ENCODE results near the gene ZNF436. TPM values are rescaled to one million over a fixed set of nuclear protein-coding genes. Genes with fewer than 3 reads are reported as not detected.
"Not testable (repeated sequence)": the region's sequence is repeated elsewhere in the genome, so short reads cannot be mapped to it uniquely, and the experiment has no call there.

Gene ZNF436
- polyA plus RNA-seq, 3 donors, result 31.8 to 33.6 (median 33.1) TPM

DNA sequence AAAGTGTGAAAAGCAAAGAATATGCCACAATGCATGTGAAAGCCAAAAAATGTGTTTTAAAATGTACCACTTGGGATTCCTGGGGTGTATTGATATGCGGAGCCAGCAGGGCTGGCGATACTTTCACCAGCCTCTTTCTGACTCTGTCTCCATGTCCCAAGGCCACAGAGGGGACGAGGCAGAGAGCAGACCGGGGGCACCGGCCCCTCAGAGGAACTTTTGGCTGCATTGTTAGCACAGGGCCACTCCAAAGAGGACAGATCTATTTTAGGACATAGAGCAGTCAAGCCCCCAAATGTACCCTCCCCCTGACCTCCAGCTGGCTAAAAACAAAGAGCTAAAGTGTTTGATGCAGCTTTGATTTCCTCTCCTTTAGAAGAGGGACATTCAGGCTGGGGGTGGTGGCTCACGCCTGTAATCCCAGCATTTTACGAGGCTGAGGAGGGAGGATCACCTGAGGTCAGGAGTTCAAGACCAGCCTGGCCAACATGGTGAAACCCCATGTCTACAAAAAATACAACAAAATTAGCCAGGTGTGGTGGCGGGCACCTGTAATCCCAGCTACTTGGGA is 25.6 kb upstream of the ZNF436 start:
- no peak for DNase-seq

DNA sequence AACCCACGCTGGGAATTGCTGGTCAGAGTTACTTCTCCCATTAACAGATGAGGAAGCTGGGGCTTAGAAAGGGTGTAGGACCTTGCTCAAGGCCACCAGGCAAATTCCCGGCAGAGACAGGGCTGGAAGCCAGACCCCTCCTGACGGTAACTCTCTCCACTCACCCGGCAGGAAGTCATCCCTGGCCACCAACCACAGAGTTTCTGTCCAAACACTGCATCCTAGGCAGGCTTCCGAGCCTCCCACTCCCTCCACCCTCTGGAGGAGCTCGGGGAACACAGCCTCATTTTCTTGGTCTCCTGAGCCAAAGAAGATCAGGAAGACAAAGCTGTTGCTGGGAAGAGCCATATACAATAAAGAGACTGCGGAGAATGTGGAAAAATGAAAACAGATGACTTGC is 25.0 kb upstream of the ZNF436 start:
- DNase-seq, result no peak

DNA sequence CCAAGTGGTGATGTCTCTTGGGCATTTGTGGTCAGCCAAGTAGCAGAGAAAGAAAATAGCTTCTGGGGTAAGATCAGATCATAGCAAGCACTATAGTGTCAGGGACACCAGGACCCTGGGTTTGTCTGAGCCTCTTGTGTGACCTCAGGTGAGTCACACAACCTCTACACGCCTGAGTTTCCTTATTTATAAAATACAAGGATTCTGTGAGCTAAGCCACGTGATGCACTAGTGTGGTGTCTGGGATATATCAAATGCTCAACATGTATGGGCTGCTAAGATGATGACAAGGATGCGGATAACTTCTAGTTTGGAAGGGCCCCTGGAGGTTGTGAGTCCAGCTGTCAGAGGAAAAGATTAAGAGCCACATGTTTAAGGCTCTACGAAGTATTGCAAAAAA is 24.5 kb upstream of the ZNF436 start:
- no peak for DNase-seq

DNA sequence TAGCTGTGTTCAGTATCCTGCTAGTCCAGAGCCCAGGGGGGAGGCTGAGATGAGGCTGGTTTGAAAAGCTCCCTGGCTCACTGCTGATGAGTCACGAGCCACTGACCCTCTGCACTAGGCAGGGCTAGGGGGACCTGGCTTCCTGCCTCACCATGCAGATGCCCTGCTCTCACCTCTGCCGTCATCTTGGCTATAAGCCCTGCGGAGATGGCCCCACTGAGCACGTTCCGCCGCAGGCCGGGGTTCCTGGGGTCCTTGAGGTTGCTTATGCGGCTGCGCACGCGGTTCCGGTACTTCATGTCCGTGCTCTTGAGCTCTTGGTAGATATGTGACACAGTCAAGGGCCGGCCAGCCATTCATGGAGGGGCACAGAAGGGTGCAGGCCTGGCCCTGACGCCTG is 24.1 kb upstream of the ZNF436 start:
- no peak for DNase-seq

DNA sequence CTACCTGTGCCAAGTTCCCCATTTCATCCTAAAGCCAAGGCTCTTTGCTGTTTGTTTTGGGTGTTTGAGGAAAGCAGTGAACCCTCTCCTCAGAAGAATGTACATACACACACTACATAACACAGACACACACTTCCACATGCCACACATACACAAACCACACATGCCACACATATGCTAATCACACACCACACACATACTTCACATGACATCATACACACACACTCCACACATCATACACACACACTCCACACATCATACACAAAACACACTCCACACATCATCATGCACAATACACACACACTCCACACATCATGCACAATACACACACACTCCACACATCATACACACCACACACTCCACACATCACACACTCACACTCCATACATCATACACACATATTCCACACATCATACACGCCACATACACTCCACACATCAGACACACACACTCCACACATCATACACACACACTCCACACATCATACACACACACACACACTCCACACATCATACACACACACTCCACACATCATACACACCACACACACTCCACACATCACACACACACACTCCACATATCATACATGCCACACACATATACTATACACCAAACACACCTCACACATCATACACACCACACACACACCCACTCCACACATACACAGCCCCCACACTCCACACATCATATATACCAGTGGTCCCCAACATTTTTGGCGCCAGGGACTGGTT is 22.7 kb upstream of the ZNF436 start:
- DNase-seq, result no peak

DNA sequence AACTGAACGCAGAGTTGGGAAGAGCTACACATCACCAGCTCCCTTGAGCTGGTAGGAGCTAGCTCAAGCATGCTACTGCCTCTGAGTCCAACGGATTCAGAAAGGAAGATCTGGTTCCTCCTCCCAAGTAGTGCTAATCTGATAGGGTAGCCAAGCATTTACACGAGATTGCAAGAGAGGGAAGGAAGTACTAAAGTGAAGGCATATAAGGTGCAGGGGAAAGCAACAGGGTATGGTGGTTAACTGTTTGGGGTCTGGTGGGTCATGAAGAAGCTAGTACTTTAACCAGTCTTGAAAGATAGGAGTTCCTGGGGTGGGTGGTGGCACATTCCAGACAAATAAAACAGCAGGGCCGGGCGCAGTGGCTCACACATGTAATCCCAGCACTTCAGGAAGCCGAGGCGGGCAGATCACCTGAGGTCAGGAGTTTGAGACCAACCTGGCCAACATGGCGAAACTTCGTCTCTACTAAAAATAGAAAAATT is 20.2 kb upstream of the ZNF436 start:
- DNase-seq, result no peak

DNA sequence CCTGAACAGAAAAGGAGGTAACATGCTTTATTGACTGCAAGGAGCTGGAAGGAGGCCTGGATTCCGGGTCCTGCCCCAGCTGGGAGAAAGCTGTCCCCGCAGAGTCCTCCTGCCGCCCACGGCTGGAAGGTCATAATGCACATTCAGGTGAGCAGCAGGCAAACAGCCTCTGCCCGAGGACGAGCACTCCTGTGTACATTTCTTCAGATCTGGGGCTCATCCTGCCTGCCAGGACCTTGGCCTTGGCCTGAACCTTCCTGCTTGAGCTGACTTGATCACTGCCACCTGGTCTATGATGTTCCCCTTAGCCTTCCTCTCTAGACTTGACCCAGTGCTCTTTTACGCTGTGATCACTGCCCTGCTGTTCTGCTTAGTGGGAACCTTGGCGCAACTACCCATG is 17.9 kb upstream of the ZNF436 start:
- DNase-seq, result no peak

DNA sequence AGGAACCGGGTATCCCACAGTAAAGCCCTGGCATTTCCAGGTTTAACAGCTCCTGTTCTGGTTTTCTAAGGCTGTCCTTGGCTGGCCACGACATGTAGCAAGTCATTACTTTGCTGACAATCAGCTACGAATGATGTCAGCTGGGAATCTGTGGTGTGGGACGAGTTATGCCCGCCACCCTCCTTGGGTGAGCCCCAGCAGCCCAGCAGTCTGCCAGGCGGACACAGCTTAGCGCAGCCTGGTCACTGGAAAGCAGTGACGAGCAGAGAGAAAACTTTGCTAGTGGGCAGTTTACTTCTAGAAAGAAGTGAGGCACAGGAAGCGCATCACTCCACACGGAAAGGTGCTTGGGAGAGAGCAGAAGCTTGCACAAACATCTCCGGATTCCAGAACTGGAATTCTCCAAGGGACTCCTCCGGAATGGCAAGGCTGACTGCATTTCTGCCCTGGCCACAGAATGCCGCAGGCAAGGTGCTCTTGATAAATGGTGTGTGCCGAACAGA is 15.5 kb upstream of the ZNF436 start:
- no peak for DNase-seq

DNA sequence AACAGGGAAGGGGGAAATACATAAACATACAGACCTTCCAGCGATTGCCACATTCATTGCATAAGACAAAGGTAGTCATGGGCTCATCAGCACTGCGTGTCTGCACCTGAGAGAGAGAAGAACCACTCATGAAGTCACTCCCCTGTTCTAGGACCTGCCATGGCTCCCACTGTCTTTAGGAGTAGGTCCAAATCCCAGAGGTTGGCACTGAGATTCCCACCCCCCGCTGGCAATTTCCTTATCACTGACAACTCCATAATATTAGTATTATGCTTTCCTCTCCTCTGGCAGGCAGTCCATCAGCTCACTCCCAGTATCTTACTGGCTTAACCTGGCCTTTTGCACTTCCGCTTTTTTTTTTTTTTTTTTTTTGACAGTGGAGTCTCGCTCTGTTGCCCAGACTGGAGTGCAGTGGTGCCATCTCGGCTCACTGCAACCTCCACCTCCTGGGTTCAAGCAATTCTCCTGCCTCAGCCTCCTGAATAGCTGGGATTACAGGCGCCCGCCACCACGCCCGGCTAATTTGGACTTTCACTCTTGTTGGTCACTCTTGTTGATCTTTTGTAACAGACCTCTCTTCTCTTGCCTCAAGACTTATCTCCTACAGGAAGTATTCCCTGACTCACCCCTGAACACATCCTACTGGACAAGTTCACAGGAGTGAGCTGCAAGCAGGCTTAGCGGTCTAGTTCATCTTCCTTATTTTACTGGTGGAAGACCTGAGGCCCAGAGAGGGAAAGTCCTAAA is 14.8 kb upstream of the ZNF436 start:
- no peak for DNase-seq

DNA sequence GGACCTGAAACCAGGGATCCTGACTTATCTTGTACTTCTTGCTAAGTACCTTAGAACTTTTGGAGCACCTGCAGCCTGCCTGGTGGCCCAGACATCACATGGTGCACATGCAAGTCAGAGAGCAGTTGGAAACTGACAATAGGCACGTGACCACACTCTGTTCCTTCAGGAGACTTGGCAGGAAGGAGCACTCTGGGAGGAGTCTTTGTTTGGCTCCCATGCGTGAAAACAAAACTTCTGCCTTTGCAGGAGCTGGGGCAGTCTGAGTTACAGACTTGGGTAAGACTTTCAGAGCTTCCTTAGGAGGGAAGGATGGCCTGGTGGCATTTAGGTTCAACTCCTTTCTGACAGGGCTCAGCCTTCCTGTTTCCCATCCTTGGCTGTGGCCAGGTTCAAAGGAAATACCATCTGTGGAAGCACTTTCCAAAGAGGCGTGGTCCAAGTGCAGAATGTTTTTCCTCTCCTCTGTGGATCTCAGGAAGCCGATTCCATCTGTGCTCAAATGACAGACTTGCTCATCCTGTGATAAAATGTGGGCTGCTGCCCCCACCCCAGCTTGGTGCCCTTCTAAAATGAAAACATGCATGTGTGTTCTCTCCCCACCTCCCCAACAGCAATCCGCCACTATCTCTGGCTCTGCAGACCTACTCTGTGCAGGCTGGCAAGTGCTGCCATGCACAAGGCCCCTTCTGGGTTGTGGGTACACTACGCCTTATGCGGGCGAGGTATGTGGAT is 14.1 kb upstream of the ZNF436 start:
- DNase-seq, result no peak

DNA sequence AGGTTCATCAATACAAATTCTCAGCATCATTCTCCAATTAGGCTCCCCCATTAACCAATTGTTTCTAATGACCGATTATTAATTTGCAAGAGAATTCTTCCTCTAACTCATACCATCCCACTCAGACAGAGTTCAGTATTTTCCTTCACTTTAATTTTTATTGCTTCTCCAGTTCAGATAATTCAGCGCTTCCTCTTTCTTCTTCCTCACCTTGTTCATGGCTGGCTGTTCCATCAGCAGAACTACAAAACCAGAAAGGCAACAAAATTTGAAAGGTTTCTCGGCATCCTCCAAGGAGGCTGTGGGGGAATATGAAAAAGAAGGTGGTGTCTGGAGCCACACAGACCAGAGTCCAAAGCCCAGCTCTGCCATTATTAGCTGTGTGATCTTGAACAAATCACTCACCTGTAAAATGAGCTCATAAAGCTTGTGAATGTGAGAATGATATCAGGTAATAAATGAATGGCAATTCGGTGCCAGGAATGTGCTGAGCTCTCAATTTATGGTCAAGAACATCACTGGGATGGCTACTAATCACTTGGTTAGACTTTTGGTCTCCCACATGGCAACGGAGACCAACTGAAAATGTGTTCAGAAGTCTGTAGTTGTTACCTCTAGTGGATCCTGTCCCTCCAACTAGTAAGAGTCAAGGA is 11.7 kb upstream of the ZNF436 start:
- DNase-seq, result no peak

DNA sequence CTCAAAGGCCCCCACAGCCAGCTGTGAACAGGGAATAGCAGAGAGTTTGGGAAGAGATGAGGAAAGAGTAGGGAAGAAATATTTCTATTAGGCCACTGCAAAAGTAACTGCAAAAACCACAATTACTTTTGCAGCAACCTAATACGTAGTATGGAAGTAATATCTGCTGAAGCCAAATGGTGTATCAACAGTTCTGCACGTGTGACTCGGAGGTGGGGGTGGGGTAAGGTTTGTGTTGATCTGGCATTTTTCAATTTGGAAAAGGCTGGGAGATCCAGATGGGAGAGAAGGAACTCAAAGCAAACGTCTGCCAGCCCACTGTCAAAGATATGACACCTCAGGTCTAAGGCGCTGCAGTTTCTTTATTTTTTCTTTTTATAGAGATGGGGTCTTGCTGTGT is 11.1 kb upstream of the ZNF436 start:
- no peak for DNase-seq

DNA sequence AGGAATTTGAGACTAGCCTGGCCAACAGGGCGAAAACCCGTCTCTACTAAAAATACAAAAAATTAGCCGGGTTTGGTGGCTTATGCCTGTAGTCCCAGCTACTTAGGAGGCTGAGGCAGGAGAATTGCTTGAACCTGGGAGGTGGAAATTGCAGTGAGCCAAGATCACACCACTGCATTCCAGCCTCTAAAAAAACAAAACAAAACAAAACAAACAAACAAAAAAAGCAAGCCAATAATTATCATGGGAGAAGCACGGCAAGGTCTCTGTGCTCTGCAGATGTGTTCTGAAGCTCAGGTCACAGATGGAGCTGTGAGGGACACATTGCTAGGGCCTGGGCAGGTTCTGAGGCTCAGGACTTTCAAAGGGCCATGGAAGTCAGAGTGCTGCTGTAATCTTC is 10.6 kb upstream of the ZNF436 start:
- DNase-seq, result not testable (repeated sequence)

DNA sequence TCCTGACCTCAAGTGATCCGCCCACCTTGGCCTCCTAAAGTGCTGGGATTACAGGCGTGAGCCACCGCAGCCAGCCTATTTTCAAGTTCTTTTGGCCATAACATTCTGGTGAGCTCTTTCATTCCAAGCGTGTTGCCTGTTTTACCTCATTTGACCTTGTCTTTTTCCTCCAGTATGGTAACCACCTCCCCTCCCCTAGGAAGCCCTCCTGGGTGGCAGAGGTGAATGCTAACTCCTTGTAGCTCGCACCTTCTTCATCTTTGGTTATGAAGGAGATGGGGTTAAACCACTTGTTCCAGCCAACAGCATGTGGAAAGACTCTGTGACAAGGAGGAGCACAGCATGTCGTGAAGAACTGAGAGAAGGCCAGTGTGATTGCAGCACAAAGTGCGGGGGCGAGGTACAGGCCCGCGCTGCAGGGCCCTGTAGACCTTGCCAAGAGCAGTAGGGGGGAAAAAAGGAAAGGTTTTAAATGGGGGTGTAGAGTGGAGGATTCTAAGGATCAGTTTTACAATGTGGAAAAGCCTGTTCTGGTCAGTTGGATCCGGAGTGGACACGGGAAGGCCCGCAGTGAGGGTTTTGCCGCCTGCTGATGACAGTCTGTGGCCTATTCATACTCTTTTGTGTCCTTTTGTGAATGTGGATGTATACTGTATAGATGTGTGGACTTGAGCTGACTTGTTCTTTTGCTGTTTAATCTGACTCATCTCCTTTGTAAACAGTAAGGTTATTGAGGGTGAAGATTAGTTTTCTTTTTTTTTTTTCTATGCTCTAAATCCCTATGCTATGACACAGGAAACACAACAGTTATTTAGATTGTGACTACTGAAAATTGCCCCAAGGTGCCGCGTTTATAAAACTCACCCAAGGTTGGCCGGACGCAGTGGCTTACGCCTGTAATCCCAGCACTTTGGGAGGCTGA is 7.5 kb upstream of the ZNF436 start:
- no peak for DNase-seq

DNA sequence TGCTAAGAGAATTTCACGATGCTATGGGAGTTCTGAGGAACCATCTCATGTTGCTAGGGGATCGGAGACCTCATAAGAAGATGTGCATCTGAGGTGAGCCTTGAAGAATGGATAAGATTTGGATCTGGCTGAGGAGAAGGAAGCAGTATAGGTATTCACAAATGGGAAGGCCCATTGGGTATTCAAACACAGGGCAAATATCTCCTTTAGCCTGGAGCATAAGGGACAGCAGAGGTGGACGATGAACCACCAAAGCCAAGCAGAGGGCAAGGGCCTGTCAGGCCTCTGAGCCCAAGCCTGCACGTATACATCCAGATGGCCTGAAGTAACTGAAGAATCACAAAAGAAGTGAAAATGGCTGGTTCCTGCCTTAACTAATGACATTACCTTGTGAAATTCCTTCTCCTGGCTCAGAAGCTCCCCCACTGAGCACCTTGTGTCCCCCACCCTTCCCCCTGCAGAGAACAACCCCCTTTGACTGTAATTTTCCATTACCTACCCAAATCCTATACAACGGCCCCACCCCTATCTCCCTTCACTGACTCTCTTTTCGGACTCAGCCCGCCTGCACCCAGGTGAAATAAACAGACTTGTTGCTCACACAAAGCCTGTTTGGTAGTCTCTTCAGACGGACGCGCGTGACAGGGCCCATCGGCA is 4.6 kb upstream of the ZNF436 start:
- DNase-seq, result not testable (repeated sequence)

DNA sequence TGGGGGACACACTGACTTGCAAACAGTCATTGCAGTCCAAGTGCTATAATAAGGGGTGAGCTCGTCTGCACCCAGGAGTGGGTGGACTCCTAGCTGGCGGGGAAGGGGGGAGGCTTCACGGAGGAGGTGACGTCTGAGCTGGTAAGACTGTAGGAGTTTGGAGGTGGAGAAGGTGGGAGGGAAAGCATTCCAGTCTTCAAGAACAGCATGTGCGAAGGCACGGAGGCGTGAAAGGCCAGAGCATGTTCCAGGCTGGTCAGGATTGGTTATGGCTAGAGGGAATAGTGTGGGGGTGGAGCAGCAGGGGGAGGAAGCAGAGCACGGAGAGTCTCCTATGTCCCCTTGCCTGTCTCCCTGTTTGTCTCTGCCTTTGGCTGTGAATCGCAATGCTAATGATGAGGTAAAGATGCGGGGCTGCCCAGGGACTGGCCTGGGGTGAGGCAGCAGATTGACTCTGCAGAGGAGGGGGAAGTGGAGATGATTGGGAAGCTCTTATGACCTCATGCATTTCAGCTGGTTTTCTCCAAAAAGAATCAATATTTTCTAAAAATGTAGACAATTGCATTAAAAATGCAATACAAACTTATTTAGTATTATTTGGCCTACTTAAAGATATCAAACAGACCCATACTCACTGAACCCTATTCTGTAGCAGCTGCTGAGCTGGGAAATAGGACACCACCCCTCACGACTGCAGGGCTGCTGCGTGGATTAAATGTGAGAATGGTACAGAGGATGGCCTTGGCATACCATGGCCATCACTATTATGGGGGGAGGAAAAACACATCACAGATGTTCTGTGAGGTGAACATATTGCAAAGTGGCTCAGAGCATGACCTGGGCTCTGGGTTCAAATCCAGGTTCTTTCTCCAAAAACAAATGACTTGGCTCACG is 2.6 kb upstream of the ZNF436 start:
- DNase-seq, result no peak

DNA sequence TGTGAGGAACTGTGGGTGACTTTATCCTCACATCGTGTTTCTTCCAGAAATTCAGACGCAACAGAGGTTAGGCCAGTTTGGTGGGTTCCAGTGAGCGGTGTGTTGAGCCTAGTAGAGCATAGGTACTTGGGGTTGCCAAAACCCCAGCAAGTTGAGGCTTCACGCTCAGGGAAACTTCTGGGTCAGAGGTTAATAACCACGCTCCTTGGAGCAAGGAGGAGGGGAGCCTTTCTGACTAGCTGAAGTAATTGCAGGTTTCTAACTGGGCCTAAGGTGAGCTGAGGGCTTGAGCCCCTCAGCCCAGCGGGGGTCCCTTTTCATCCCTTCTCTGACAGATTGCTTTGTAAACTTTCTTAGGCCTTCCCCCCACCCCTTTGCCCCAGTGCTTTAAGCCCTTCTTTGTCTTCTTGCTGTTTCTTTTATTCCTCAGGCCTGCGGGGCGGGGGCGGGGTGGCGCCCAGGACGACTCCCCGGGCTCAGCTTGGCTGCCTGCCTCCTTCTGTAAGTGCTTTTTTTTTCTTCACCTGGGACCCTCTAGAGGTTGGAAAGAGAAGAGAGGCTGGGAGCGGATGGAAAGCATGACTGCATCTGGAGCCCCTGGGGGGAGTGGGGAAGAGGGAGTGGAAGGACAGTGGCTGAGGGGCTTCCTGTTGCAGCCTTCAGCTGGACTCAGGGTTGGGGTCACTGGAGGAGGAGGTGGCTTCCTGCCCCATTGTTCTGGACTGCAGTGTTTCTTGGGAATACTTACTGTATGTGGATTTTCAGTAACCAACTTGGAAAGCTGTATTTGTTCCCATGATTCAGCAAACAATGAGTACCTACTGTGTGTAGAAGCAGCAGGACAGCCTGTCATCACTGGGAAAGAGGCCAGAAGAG is 1.3 kb upstream of the ZNF436 start:
- DNase-seq, result peak; percentile 78

DNA sequence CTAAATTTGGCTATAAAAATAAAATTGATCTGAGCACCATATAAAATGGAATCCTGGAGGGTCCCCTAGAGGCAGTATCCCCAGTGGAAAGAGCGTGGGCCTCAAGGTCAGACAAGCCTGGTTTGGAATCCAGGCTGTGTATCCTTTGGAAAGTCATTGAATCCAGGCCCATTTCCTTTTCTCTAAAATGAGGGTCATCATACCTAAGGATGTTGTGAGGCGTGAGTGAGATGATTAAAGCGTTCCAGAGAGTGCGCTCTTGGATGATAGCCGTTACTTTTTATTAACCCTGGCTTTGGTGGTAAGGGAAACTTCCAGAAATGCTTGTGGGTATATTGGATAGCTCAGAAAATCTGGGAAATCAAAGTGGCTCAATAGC is 683 bp upstream of the ZNF436 start:
- DNase-seq, result no peak
